Fibroblast of mammary gland (primary cell): ENCODE measurements around the gene HOXD9.

Experiments used
- DNase-seq: peaks from one replicate; pipeline ENCODE4 v3.0.0-alpha.2; 2010; ENCODE audit warnings: low read depth
- H3K4me3 ChIP-seq: 2 replicates; pipeline ENCODE4 v1.5.1; 2011; ENCODE audit warnings: low read depth, mild to moderate bottlenecking, low read length, moderate library complexity; ENCODE audit not compliant: control insufficient read depth
- CTCF ChIP-seq: conservative IDR thresholded peaks from 2 replicates; pipeline ENCODE4 v1.5.1; 2011; ENCODE audit warnings: low read depth, low read length, inconsistent platforms; ENCODE audit not compliant: control insufficient read depth, insufficient read depth

HOXD9 gene

GRCh38 chr2:176165370-176166050 lies 43.0 kb downstream of the HOXD9 start:
- H3K4me3 ChIP-seq, result no peak overlapping the region
- DNase-seq, result no peak
- TF ChIP-seq CTCF, result no peak

GRCh38 chr2:176166272-176166671 lies 43.8 kb downstream of the HOXD9 start:
- DNase-seq, result peak; percentile 43
- no peak overlapping the region for H3K4me3 ChIP-seq
- TF ChIP-seq CTCF, result no peak

GRCh38 chr2:176167398-176167797 lies 44.9 kb downstream of the HOXD9 start:
- H3K4me3 ChIP-seq, result no peak overlapping the region
- DNase-seq, result peak; percentile 58
- no peak for TF ChIP-seq CTCF

GRCh38 chr2:176169181-176169580 lies 46.7 kb downstream of the HOXD9 start:
- DNase-seq, result no peak
- TF ChIP-seq CTCF, result no peak
- H3K4me3 ChIP-seq, result no peak overlapping the region

GRCh38 chr2:176169711-176170110 lies 47.2 kb downstream of the HOXD9 start:
- no peak for TF ChIP-seq CTCF
- no peak for DNase-seq
- H3K4me3 ChIP-seq, result no peak overlapping the region

- no peak for TF ChIP-seq CTCF
- H3K4me3 ChIP-seq, result no peak overlapping the region
- DNase-seq, result no peak
These were observed 48.2 kb downstream of the HOXD9 start for GRCh38 chr2:176170602-176171305.
